GM23338 (cell line): ENCODE data around the gene COMMD8. TPM values are rescaled to one million over a fixed set of nuclear protein-coding genes. Genes with fewer than 3 reads are reported as not detected.

Source experiments
- ATAC-seq: fragments of 200-7000 bp; cut with Tn5 transposase; 3 replicates; pipeline ENCODE4 v1.9.1; 2020
- DNase-seq: peaks from one replicate; pipeline ENCODE4 v3.0.0-alpha.2; 2015; ENCODE audit warnings: low spot score
- H2AFZ ChIP-seq: fragments of 200-600 bp; sonication (generic); 2 replicates; pipeline ENCODE4 v1.8.0; 2016; ENCODE audit warnings: antibody characterized with exemption, mild to moderate bottlenecking, moderate library complexity
- H3F3A ChIP-seq: fragments of 200-600 bp; sonication (generic); replicated peaks from 2 replicates; pipeline ENCODE4 v1.8.0; 2017; ENCODE audit warnings: antibody characterized with exemption, mixed run types, low read depth
- H3K27ac ChIP-seq: fragments of 200-600 bp; sonication (generic); 2 replicates; pipeline ENCODE4 v1.6.1; 2016; ENCODE audit warnings: low read depth
- H3K27me3 ChIP-seq: fragments of 200-600 bp; sonication (generic); 2 replicates; pipeline ENCODE4 v1.8.0; 2016; ENCODE audit warnings: mild to moderate bottlenecking, mixed run types, moderate library complexity; ENCODE audit not compliant: insufficient read depth
- H3K36me3 ChIP-seq: fragments of 200-600 bp; sonication (generic); 2 replicates; pipeline ENCODE4 v1.8.0; 2016; ENCODE audit warnings: mild to moderate bottlenecking; ENCODE audit not compliant: insufficient read depth
- H3K4me1 ChIP-seq: fragments of 200-600 bp; sonication (generic); 2 replicates; pipeline ENCODE4 v1.8.0; 2016; ENCODE audit warnings: mild to moderate bottlenecking, moderate library complexity; ENCODE audit not compliant: insufficient read depth
- H3K4me2 ChIP-seq: fragments of 200-600 bp; sonication (generic); 2 replicates; pipeline ENCODE4 v1.7.1; 2017; ENCODE audit warnings: mixed run types
- H3K4me3 ChIP-seq: fragments of 200-600 bp; sonication (generic); 2 replicates; pipeline ENCODE4 v1.6.1; 2016; ENCODE audit warnings: mixed run types
- H3K79me2 ChIP-seq: fragments of 200-600 bp; sonication (generic); replicated peaks from 2 replicates; pipeline ENCODE4 v1.8.0; 2017; ENCODE audit warnings: mild to moderate bottlenecking; ENCODE audit not compliant: insufficient read depth
- H3K9me2 ChIP-seq: fragments of 200-600 bp; sonication (generic); 2 replicates; pipeline ENCODE4 v1.8.0; 2017; ENCODE audit not compliant: insufficient read depth
- H4K20me1 ChIP-seq: fragments of 200-600 bp; sonication (generic); replicated peaks from 2 replicates; pipeline ENCODE4 v1.8.0; 2017; ENCODE audit warnings: mild to moderate bottlenecking; ENCODE audit not compliant: insufficient read depth
- H3K27ac Mint-ChIP-seq: 2 replicates; pipeline ENCODE4 v1.8.0; 2020; ENCODE audit warnings: inconsistent platforms, mild to moderate bottlenecking, moderate library complexity, mixed read lengths
- H3K27me3 Mint-ChIP-seq: 3 replicates; pipeline ENCODE4 v1.8.0; 2022; ENCODE audit warnings: low read depth, mild to moderate bottlenecking, moderate library complexity, mixed read lengths, inconsistent platforms; ENCODE audit not compliant: insufficient read depth, poor library complexity
- H3K36me3 Mint-ChIP-seq: 3 replicates; pipeline ENCODE4 v1.8.0; 2021; ENCODE audit warnings: low read depth, mild to moderate bottlenecking, inconsistent platforms, moderate library complexity, mixed read lengths
- H3K4me1 Mint-ChIP-seq: 3 replicates; pipeline ENCODE4 v1.8.0; 2020; ENCODE audit warnings: mild to moderate bottlenecking, inconsistent platforms, mixed read lengths
- H3K4me3 Mint-ChIP-seq: 3 replicates; pipeline ENCODE4 v1.8.0; 2021; ENCODE audit warnings: moderate library complexity, mild to moderate bottlenecking, inconsistent platforms, mixed read lengths
- H3K9me3 Mint-ChIP-seq: 3 replicates; pipeline ENCODE4 v1.8.0; 2020; ENCODE audit warnings: moderate library complexity, mild to moderate bottlenecking, inconsistent platforms, mixed read lengths
- CREB1 ChIP-seq: fragments of 250-450 bp; sonication (Bioruptor Pico); IDR thresholded peaks from 2 replicates; pipeline ENCODE4 v1.5.0; 2020; ENCODE audit warnings: low read depth, mild to moderate bottlenecking, moderate library complexity
- EZH2 ChIP-seq: fragments of 200-600 bp; sonication (generic); IDR thresholded peaks from one replicate; pipeline ENCODE4 v1.8.0; 2017; ENCODE audit warnings: antibody characterized with exemption, mild to moderate bottlenecking, low read depth; ENCODE audit not compliant: unreplicated experiment
- EZH2phosphoT487 ChIP-seq: fragments of 200-600 bp; sonication (generic); IDR thresholded peaks from one replicate; pipeline ENCODE4 v1.8.1; 2018; ENCODE audit warnings: antibody characterized with exemption; ENCODE audit not compliant: unreplicated experiment
- JUNB ChIP-seq: IDR thresholded peaks from one replicate; pipeline ENCODE4 v1.6.1; 2016; ENCODE audit warnings: antibody characterized with exemption; ENCODE audit not compliant: unreplicated experiment
- POLR2AphosphoS5 ChIP-seq: IDR thresholded peaks from 2 replicates; pipeline ENCODE4 v1.6.1; 2016; ENCODE audit warnings: antibody characterized with exemption, low read depth
- ZNF331 ChIP-seq: fragments of 250-450 bp; sonication (Bioruptor Pico); IDR thresholded peaks from 2 replicates; pipeline ENCODE4 v1.5.0; 2020; ENCODE audit warnings: low read depth, mild to moderate bottlenecking, moderate library complexity
- polyA plus RNA-seq: library from polyadenylated mRNA; unstranded; fragments of >200 nt; fragmentation: Nextera tagmentation; extraction: Ambion mirVana; gene quantifications from 2 replicates; pipeline ENCODE4 v1.2.1, GENCODE V29; 2016
- total RNA-seq: library from RNA; depleted of rRNA; stranded (reverse); fragments of >200 nt; shearing (Covaris generic); gene quantifications from 2 replicates; pipeline ENCODE4 v1.2.3, GENCODE V29; 2014
- TF ChIP-seq, protein P1 (sequence below): IDR thresholded peaks from one replicate; pipeline ENCODE4 v1.6.1; 2018; ENCODE audit warnings: antibody characterized with exemption; ENCODE audit not compliant: unreplicated experiment
- TF ChIP-seq, protein P2 (sequence below): fragments of 250-450 bp; sonication (Bioruptor Pico); IDR thresholded peaks from 2 replicates; pipeline ENCODE4 v1.5.0; 2020; ENCODE audit warnings: mild to moderate bottlenecking, moderate library complexity

Gene COMMD8
- total and polyA plus RNA-seq, 2 experiments from 2014 or later, result 8.4 to 20.6 TPM

DNA sequence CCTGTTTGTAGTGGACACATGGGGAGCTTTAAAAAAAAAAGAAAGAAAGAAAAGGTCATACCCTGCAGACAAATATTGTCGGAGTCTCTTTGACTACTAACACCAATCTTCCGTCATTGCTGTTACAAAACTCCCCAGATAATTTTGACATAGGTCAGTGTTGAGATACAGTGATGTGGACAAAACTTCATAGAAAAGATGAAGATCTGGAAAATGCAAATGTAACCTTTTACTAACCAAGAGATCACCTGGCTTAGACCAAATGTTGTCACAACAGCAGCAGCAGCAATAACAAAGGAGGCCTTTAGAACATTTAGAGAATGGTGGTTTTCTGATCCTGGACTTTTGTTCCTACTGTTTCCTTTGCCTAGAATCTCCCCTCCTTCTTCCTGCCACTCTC, 8.1 kb upstream of the COMMD8 start:
- Mint-ChIP-seq H3K36me3 (no peaks in the 10 kb centered on the region), H3K27ac (no peak overlapping the region; the same call in 1 of the 2 replicates), H3K4me3 (no peak overlapping the region), H3K4me1 (peaks cover 11% of the 10 kb centered on the region), H3K9me3 (no peaks in the 10 kb centered on the region), H3K27me3 (peaks cover 1% of the 10 kb centered on the region)
- no peak overlapping the region for H3K4me3 ChIP-seq
- no peaks in the 10 kb centered on the region for H3K4me1 ChIP-seq
- H2AFZ ChIP-seq, result peak overlapping the region; percentile 75
- H3F3A ChIP-seq, result no peaks in the 10 kb centered on the region
- no peaks in the 10 kb centered on the region for H3K27me3 ChIP-seq
- no peak overlapping the region for H3K27ac ChIP-seq
- H3K9me2 ChIP-seq, result no peaks in the 10 kb centered on the region; the same call in 1 of the 2 replicates
- H4K20me1 ChIP-seq, result no peaks in the 10 kb centered on the region
- no peak for ATAC-seq
- no peak for DNase-seq
- no peaks in the 10 kb centered on the region for H3K79me2 ChIP-seq
- H3K36me3 ChIP-seq, result no peaks in the 10 kb centered on the region
- TF ChIP-seq EZH2, result no peak
- no peak for TF ChIP-seq POLR2AphosphoS5
- no peak for TF ChIP-seq JUNB
- TF ChIP-seq, protein P1, sequence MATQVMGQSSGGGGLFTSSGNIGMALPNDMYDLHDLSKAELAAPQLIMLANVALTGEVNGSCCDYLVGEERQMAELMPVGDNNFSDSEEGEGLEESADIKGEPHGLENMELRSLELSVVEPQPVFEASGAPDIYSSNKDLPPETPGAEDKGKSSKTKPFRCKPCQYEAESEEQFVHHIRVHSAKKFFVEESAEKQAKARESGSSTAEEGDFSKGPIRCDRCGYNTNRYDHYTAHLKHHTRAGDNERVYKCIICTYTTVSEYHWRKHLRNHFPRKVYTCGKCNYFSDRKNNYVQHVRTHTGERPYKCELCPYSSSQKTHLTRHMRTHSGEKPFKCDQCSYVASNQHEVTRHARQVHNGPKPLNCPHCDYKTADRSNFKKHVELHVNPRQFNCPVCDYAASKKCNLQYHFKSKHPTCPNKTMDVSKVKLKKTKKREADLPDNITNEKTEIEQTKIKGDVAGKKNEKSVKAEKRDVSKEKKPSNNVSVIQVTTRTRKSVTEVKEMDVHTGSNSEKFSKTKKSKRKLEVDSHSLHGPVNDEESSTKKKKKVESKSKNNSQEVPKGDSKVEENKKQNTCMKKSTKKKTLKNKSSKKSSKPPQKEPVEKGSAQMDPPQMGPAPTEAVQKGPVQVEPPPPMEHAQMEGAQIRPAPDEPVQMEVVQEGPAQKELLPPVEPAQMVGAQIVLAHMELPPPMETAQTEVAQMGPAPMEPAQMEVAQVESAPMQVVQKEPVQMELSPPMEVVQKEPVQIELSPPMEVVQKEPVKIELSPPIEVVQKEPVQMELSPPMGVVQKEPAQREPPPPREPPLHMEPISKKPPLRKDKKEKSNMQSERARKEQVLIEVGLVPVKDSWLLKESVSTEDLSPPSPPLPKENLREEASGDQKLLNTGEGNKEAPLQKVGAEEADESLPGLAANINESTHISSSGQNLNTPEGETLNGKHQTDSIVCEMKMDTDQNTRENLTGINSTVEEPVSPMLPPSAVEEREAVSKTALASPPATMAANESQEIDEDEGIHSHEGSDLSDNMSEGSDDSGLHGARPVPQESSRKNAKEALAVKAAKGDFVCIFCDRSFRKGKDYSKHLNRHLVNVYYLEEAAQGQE, result no peak
- TF ChIP-seq ZNF331 (CRISPR knock-in tag), result no peak
- TF ChIP-seq, protein P2, sequence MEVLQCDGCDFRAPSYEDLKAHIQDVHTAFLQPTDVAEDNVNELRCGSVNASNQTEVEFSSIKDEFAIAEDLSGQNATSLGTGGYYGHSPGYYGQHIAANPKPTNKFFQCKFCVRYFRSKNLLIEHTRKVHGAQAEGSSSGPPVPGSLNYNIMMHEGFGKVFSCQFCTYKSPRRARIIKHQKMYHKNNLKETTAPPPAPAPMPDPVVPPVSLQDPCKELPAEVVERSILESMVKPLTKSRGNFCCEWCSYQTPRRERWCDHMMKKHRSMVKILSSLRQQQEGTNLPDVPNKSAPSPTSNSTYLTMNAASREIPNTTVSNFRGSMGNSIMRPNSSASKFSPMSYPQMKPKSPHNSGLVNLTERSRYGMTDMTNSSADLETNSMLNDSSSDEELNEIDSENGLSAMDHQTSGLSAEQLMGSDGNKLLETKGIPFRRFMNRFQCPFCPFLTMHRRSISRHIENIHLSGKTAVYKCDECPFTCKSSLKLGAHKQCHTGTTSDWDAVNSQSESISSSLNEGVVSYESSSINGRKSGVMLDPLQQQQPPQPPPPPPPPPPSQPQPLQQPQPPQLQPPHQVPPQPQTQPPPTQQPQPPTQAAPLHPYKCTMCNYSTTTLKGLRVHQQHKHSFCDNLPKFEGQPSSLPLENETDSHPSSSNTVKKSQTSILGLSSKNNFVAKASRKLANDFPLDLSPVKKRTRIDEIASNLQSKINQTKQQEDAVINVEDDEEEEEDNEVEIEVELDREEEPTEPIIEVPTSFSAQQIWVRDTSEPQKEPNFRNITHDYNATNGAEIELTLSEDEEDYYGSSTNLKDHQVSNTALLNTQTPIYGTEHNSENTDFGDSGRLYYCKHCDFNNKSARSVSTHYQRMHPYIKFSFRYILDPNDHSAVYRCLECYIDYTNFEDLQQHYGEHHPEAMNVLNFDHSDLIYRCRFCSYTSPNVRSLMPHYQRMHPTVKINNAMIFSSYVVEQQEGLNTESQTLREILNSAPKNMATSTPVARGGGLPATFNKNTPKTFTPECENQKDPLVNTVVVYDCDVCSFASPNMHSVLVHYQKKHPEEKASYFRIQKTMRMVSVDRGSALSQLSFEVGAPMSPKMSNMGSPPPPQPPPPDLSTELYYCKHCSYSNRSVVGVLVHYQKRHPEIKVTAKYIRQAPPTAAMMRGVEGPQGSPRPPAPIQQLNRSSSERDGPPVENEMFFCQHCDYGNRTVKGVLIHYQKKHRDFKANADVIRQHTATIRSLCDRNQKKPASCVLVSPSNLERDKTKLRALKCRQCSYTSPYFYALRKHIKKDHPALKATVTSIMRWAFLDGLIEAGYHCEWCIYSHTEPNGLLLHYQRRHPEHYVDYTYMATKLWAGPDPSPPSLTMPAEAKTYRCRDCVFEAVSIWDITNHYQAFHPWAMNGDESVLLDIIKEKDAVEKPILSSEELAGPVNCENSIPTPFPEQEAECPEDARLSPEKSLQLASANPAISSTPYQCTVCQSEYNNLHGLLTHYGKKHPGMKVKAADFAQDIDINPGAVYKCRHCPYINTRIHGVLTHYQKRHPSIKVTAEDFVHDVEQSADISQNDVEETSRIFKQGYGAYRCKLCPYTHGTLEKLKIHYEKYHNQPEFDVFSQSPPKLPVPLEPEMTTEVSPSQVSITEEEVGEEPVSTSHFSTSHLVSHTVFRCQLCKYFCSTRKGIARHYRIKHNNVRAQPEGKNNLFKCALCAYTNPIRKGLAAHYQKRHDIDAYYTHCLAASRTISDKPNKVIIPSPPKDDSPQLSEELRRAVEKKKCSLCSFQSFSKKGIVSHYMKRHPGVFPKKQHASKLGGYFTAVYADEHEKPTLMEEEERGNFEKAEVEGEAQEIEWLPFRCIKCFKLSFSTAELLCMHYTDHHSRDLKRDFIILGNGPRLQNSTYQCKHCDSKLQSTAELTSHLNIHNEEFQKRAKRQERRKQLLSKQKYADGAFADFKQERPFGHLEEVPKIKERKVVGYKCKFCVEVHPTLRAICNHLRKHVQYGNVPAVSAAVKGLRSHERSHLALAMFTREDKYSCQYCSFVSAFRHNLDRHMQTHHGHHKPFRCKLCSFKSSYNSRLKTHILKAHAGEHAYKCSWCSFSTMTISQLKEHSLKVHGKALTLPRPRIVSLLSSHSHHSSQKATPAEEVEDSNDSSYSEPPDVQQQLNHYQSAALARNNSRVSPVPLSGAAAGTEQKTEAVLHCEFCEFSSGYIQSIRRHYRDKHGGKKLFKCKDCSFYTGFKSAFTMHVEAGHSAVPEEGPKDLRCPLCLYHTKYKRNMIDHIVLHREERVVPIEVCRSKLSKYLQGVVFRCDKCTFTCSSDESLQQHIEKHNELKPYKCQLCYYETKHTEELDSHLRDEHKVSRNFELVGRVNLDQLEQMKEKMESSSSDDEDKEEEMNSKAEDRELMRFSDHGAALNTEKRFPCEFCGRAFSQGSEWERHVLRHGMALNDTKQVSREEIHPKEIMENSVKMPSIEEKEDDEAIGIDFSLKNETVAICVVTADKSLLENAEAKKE (CRISPR knock-in tag), result no peak
- TF ChIP-seq EZH2phosphoT487, result no peak
- TF ChIP-seq CREB1, result no peak
- H3K4me2 ChIP-seq, result no peak overlapping the region
